Measurements from ENCODE around the gene UNCX.

UNCX gene

DNA sequence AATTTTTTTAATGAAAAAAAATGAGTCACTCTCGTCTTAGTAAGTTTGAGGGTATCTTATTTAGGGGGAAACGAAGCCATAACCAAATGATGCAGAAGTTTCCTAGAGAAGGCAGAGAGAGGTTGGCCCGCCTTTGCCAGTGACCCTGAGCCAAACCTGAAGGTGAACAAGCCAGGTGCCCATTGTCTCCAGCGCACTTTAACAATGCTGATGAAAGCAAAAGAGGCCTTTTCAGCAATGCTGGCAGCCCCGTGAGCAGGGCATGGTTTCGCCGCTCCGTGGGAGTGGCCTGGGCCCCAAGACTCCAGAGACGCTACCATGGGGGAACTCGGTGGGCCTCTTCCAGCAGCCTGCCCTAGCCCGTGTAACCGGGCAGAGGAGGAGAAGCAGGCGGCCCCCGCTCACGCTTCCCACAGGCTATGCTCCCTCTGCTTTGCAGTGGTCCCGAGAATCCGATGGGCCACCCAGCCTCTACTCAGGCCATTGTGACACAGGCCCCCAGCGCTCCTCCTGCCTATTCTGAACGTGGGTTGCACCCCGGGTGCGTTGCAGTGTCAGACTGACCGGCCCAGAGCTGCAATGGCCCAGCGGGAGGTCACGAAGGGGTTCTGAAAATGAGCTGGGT, 14.0 kb upstream of the UNCX start:
- no peak for DNase-seq (ENCODE audit: low read depth)

DNA sequence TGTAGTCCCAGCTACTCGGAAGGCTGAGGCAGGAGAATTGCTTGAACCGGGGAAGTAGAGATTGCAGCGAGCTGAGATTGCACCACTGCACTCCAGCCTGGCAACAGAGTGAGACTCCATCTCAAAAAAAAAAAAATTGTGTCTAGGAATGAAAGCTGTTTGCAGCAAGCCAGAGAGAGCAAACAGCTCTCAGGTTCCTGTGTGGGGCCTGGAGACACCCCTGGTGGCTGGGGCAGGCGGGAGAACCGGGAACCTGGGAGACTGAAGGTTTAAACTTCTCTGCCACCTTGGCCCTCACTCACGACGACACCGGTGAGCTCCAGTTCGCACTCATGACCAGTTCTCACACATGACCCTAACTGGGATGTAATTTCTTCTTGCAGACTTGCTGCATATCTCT, 13.2 kb upstream of the UNCX start:
- DNase-seq (ENCODE audit: low read depth): no peak

DNA sequence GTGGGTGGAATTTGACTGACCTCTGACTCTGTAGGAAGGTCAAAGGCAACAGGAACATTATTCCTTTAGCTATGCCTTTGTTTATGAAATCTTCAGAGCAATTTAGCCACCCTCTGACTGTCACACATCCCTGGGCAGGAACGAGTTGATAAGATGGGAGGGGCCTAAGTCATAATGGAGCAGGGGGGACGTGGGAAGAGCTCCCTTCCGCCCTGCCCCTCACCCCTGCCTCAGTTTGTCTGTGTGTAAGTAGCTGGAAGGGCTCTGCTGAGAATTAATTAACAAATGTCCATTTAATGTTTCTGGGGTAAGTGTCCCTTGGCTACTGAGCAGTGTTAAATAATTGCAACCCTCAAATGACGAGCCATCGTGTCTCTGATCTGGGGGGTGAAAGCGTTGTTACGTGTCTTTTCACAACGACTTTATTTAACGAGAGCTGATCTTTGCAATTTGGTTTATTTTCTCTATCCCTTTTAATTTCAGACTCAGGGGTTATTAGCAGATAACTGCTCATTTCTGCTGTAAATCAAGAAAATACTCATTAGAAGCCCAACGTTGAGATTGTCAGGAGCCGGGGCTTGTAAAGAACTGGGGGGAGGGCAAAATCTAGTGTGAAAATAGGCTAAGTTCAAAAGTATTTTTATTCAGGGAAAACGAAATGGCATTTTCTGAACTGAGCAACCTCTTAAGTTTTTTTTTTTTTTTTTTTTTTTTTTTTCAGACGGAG, 12.5 kb upstream of the UNCX start:
- DNase-seq (ENCODE audit: low read depth): no peak

DNA sequence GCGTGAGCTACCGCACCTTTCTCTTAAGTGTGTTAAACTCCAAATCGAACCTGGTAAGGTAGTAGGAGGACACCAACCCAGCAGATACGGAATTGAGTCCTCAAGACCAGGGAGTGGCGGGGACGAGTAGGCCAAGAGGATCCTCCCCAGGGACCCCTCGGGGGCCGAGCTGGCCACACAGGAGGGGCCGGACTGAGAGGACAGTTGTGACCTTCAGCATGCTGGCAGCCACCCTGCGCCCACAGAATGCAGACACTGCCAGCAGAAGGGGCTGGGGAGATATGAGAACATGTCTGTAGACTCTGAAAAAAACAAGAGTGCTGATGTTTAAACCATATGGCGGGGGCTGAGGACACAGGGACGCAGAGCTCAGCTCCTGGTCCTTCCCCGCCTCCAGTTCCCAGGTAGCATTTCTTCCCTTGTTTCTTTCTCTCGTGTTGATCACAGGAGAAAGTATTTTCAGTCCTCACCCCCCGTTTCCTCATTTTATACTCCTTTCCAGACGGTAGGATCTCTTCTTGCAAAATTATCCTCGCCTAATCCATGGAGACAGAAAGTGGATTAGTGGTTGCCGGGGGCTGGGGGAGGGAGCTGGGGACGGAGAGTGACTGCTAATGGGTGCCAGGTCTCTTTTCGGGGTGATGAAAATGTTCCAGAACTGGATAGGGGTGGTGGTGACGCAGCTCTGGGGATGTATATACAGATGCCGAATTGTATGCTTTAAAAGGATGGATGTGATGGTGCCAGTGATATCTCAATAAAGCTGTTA, 11.5 kb upstream of the UNCX start:
- no peak for DNase-seq (ENCODE audit: low read depth)

DNA sequence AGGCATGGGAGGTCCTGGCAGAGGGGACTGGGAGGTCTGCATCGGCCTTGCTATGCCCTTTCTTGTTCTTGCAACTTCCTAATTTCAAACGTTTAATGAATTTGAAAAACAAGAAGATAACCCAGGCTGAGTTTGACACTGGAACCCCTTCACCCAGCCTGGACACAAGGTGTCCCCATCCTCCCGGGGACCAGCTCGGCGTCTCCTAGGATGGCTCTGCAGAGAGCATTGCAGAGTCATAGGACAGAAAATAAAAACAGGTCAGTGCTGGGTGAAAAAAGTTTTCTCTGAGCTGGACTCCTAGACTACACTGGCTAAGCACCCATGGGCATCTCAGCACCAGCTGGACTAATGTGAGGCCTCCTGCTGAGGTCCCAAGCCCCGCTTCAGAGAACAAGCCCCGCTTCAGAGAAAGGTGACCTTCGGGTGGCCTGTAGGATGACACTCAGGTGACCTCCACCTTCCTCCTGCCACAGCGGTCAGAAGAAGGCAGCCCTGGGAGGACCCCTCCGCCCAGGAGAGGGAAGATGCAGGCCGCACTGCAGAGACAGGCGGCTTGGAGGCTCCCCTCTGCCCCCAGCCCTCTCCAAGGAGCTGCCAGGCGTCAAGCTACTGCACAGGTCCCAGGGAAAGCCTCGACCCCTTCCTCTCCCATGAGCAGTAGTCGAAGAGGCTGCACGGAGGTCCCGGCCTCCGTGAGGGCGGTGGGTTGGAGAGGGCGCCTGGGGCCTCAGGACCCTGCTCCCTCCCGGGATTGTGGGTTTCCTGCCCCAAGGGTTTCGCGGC, 9.3 kb upstream of the UNCX start:
- DNase-seq (ENCODE audit: low read depth): no peak

DNA sequence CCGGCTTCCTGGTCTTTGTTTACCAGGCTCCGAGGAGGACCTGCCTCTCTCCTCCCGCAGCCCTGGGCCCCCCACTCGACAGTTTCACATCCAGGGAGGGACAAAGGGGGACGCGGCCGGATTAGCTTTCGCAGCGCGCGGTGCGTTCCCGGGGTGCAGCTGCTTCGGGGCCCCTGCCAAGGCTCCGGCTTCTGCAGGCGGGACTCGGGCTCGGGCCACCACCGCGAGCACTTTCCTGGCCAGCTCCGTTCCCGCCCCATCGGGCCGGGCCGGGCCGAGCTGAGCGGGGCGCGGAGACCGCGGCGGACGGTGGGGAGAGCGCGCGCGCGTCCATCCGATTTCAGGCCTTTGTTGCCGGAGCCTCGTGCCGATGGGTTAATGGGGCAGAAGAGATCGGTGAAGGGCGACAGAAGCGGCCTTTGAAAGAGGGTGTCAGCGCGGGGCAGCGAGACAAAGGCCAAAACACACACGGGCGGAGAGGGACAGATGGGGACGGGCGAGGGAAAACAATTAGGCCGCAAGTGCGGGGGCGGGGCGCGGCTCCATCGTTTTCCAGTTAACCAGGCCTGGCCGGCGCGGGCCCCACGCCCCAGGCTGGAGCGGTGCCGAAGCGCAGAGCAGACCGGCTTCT, 8.5 kb upstream of the UNCX start:
- DNase-seq (ENCODE audit: low read depth): no peak

DNA sequence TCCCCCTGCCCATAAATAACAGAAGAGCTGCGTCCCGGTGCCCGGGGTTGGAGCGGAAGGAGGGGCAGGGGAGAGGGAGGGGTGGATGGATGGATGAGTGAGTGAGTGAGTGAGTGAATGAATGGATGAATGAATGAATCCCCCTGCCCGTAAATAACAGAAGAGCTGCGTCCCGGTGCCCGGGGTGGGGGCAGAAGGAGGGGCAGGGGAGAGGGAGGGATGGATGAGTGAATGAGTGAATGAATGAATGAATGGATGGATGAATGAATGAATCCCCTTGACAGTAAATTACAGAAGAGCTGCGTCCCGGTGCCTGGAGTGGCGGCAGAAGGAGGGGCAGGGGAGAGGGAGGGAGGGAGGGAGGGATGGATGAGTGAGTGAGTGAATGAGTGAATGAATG, 7.6 kb upstream of the UNCX start:
- DNase-seq (ENCODE audit: low read depth): no peak

DNA sequence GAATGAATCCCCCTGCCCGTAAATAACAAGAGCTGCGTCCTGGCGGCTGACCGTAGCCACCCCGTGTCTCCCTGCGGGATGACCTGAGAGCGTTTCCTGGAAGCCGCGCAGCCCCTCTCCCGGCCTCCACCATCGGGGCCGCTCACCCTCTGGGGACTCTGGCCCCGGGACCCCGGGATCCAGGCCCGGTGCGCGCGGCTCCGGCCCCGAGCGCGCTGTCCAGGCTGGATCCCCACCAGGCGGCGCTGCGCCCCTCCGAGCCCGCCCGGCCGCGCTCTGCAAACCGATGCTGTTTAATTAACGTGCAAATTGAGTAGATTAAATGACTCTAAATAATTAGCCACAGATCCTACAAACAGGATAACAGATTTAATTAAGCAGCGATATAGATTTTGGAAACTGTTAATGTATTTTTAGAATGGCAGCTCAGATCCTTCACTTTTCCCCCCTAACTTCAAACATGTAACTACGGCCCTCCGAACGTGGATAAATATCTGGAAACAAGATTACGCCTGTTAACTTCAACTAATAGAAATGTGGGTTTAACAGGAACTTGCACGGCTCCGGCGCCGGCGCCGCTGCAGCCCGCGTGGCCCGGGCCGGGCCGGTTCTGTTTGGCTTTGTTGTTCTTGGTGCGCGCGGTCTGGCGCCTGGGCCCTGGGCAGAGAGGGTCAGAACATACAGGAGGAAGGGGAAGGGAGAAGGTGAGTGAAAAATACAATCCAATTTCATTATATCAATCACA, 7.1 kb upstream of the UNCX start:
- DNase-seq (ENCODE audit: low read depth): no peak

DNA sequence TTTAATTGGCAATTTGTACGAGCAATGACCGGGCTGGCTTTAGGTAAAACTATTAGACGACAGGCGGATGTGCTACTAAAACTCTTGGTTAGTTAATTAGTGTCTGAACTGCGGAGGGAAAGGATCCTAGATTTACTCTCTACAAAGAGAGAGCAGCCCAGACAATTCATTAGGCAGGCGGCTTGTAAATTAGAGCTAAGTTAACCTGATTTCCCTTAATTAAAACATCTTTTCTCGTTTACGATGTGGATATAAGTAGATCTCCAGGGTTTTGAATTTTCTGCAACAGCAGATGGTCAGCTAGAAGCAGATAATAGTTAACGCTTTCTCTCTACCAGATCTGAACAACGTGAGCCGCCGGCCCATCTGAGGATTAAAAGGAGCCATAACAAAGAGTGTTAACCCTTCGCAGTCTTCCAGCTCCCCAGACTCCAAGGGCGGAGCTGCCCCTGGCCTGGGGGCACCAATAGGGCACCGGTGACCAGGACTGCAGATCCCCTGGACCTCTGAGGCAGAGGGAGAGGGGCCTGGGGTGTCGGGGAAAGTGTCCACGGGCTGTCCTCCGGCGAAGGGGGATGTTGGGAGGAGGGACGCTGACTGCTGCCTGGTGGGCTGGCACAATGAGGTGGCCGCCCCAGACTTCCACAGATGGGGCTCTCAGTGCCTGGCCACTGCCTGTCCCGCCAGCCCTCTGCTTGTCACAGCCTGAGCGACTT, 6.3 kb upstream of the UNCX start:
- no peak for DNase-seq (ENCODE audit: low read depth)

DNA sequence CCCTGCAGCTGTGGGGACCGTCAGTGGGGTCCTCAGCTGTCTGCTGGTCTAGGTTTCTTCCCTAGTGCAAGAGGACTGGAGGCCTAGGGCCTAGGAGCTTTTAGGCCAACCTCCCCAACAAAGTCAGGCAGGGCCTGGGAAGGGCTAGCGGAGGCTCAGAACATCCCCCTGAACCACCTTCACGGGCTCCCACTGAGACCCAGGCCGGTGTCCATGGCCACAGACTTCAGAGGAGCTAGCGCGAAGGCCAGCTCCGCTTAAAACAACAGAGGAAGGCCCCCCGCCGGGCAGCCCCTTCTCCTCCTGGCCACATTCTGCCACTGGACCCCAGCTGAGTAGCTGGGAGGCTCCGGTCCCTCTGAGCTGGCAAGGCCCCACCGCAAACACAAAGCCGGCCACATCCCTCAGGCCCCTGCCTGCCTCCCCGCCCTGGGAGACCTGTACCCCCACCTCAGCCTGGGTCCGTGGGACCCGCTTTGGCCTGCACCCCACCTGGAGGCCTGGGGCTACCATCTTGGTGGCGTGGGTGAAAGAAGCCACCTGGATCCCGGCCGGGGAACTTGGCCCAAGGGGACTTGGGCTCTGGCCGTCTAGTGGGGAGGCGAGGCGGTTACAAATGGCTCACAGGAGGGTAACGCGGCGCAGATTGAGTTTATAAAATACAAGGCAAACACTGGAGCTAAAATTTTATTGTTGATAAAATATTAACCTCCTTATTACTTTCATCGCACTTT, 5.4 kb upstream of the UNCX start:
- DNase-seq (ENCODE audit: low read depth): no peak

DNA sequence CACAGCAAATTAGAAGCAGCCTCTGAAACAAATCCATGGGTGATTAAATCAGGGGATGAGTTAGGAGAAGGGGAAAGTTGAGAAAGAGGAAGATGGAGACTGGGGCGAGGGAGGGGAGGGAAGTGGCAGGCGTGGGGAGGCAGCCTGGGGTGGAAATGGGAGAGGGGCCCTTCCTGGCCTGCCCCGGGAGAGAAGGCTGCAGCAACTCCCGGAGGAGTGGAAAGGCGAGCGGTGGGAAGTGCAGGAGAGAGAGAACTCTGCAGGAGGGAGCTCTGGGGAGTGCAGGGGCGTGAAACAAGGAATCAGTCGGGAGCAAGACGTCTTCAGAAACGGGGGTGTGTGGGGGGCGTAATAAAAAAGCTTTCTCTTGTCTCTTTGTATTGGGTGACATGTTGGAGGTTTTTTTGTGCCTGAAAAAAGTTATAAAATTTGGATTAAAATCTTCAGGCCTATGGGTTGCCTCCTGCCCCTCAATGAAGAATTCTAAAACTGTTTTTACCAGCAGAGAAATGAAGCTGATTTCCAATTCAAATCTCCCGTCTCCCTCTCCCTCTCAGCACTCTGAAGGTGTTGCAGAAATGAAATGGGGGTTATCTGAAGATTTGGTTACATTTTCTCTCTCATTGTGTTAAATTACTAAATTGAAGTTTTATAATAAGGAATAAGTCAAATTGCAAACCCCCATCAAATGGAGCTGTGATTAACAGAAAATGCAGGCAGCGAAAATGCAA, 4.7 kb upstream of the UNCX start:
- DNase-seq (ENCODE audit: low read depth): no peak

DNA sequence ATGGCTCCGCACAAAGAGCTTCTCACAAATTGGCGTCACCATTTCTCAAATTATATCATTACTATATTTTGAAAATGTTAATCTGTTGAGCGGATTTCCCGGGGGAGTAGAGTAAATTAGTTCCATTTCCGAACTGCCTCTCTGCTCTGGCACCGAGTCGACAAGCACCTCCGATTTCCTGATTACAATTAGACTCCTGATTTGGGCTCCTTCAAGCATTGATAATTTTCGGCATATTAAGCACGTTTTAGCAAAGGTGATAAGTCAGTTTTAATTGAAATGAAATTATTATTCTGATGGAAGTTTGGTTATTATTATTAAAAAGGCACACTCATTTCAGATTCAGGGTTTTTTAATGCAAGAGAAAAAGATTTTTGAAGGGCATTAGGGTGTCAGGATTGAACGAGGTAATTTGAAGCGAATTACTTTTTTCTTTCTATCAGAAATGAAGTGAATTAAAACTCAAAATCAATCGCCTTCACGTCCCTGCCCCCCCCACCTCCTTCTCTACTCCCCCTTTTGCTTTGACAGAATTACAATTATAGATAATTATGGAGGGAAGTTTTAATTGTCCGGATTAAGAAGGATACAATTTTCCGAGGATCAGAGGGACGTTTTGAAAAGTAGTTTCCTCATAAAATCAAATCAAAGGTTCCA, 4.0 kb upstream of the UNCX start:
- no peak for DNase-seq (ENCODE audit: low read depth)

DNA sequence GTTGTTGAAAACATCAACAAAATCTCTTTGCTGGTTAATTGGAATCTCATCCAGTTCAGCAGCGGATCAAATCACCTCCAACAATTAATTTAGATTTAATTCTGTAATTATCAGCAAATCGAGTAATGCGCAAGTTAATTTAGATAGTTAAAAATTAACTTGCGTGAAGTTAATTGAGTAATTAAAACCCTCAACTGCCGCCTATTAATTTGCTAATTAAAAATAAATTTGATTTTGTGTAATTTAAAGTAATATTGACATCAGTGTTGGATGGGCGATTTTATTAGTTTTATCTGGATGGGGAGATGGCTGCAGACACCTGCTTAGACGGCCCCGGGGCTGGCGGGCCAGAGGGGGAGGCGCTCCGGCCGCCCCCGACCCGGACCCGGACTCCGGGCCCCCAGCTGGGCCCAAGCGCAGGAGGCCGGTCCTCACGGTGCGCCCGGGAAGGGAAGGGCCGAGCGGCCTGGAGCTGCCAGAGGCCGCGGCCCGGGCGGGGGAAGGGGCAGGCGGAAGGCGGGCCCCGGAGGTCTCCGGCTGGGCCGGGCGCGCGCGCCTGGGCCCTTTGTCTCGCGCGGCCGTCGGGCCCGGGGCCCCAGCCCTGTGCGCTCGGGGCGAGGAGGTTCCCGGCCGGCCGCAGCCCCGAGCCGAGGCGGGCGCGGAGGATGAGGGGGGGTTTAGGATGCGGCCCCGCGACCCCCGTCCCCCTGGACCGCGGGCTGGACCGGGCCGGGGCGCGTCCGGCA, 3.3 kb upstream of the UNCX start:
- no peak for DNase-seq (ENCODE audit: low read depth)

DNA sequence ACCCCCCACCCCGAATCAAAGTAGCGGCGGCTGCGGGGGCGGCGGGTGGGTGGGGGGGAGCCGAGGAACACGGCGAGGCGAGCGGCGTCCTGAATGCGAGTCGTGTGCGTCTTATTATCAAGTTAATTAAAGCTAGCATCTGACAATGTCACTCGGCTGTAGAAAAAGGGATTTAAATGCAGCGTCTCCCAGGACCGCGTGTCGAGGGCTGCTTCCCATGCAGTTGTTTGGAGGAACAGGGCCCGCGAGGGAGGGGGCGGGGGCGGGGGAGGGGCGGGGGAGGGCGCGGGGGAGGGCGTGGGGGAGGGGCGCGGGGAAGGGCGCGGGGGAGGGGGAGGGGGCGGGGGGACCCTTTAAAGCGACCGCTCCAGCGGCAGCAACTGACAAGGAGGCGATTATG, 2.7 kb upstream of the UNCX start:
- DNase-seq (ENCODE audit: low read depth): no peak

DNA sequence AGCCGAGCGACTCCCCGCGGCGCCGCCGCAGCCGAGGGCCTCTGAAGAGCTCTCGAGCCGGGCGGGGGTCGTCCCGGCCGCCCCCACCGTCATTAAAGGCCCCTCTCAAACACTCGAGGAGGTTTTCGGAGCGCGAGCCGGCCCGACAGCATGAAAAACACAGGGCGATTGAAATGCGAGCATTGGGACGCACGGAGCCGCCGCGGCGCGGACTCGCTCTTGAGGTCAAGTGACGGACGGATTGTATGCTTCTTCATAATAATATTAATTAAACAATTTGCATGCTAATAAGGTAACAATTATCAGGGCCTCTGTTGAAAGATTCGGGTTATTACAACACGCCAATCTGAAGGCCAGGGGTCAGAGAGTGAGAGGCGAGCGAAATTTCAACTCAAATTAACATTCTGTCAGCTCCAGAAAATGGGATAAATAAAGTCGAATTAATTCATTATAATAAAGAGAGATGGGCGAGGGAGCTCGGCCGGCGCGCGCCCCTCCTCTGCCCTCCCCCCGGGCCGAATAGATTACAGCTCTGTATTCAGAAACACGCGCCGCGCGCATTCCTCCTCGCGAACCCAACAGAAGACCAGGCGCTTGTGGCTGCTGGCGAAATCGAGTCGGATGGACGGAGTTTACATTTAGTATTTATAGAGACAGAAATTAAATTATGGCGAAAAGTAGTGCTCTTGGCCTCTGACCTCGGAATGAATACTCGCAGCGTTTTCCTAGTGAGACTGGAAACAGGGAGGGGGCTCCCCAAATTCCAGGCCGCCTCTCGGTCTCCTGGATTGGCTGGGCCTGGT, 2.1 kb upstream of the UNCX start:
- no peak for DNase-seq (ENCODE audit: low read depth)

DNA sequence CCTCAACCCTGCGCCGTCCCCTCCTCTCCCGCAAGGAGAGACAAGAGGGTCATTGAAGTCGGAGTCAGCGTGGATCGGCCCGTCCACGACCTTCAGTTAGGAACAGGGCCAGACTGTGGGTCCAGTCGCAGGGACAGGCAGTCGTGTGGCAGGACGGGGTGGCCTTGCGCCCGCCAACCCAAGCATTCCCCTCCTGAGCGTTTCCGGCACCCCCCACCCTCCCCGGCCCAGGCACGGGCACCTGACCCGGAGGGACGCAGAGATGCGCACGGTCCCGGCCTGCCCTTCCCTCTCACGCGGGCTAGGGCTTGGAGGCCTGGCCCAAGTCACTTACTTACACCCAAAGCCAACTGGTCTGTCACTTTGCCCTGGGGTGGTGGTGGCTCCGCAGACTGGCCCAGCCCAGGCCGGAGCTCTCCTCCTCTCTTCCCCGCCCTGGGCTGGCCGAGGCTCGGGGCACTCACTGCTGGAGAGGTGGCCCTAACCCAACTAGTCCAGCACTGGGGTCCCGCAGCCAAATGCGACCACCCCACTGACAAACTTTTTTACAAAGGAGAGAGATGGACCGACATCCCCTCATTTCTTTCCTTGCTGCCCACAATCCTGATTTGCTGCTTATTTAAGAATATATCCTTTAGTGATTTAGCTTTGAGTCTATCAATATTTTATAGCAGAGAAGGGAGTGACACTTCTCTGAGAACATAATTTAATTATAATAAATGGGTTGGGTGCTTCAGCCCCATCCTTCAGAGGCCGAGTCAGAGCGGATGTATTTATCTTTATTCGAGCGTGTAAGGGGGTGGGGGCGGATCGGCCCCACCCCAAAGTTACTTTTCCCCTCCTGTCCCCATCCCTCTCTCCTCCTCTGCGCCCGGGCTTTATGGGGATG, 1.2 kb upstream of the UNCX start:
- no peak for DNase-seq (ENCODE audit: low read depth)
